WTC11 (cell line): Measurements from ENCODE around the gene KIRREL3.

Source experiments
- CREB1 ChIP-seq: sonication (generic); formaldehyde crosslinking; IDR thresholded peaks from 2 replicates; pipeline ENCODE4 v1.8.0; 2023; ENCODE audit warnings: mild to moderate bottlenecking, missing genetic modification reagents
- ESRRA ChIP-seq: sonication (generic); formaldehyde crosslinking; IDR thresholded peaks from 2 replicates; pipeline ENCODE4 v1.8.1; 2022; ENCODE audit warnings: mild to moderate bottlenecking, missing genetic modification reagents, borderline replicate concordance
- NR2C2 ChIP-seq: sonication (generic); formaldehyde crosslinking; IDR thresholded peaks from 2 replicates; pipeline ENCODE4 v1.8.0; 2022; ENCODE audit warnings: mild to moderate bottlenecking, missing genetic modification reagents
- NR3C1 ChIP-seq: sonication (generic); formaldehyde crosslinking; conservative IDR thresholded peaks from 2 replicates; pipeline ENCODE4 v1.8.1; 2023; ENCODE audit warnings: low read depth, mild to moderate bottlenecking, missing genetic modification reagents
- SP1 ChIP-seq: sonication (generic); formaldehyde crosslinking; conservative IDR thresholded peaks from 2 replicates; pipeline ENCODE4 v1.8.1; 2022; ENCODE audit warnings: missing genetic modification reagents
- STAT6 ChIP-seq: sonication (generic); formaldehyde crosslinking; conservative IDR thresholded peaks from 2 replicates; pipeline ENCODE4 v1.8.1; 2023; ENCODE audit warnings: mild to moderate bottlenecking, low read depth, missing genetic modification reagents, moderate library complexity
- TEAD1 ChIP-seq: sonication (generic); formaldehyde crosslinking; IDR thresholded peaks from 2 replicates; pipeline ENCODE4 v1.8.0; 2022; ENCODE audit warnings: mild to moderate bottlenecking, missing genetic modification reagents
- ZBTB43 ChIP-seq: sonication (generic); formaldehyde crosslinking; IDR thresholded peaks from 2 replicates; pipeline ENCODE4 v1.8.1; 2023; ENCODE audit warnings: mild to moderate bottlenecking, missing genetic modification reagents
- ZNF317 ChIP-seq: sonication (generic); formaldehyde crosslinking; IDR thresholded peaks from 2 replicates; pipeline ENCODE4 v1.8.1; 2023; ENCODE audit warnings: low read depth, mild to moderate bottlenecking, moderate library complexity, missing genetic modification reagents, borderline replicate concordance
- ZNF396 ChIP-seq: fragments of 250-450 bp; sonication (Bioruptor Pico); IDR thresholded peaks from 2 replicates; pipeline ENCODE4 v1.8.0; 2021; ENCODE audit warnings: mild to moderate bottlenecking, moderate library complexity, borderline replicate concordance
- TF ChIP-seq, protein P1 (sequence below): fragments of 200-600 bp; IDR thresholded peaks from 2 replicates; pipeline ENCODE4 v1.8.0; 2022; ENCODE audit warnings: antibody characterized with exemption
- TF ChIP-seq, protein P2 (sequence below): sonication (generic); formaldehyde crosslinking; IDR thresholded peaks from 2 replicates; pipeline ENCODE4 v1.8.1; 2023; ENCODE audit warnings: mild to moderate bottlenecking, moderate library complexity, missing genetic modification reagents
- TF ChIP-seq, protein P3 (sequence below): sonication (generic); formaldehyde crosslinking; IDR thresholded peaks from 2 replicates; pipeline ENCODE4 v1.8.0; 2022; ENCODE audit warnings: mild to moderate bottlenecking, missing genetic modification reagents

GRCh38 chr11:126840975-126841374 lies 159.6 kb downstream of the KIRREL3 start:
- TF ChIP-seq, protein P1, sequence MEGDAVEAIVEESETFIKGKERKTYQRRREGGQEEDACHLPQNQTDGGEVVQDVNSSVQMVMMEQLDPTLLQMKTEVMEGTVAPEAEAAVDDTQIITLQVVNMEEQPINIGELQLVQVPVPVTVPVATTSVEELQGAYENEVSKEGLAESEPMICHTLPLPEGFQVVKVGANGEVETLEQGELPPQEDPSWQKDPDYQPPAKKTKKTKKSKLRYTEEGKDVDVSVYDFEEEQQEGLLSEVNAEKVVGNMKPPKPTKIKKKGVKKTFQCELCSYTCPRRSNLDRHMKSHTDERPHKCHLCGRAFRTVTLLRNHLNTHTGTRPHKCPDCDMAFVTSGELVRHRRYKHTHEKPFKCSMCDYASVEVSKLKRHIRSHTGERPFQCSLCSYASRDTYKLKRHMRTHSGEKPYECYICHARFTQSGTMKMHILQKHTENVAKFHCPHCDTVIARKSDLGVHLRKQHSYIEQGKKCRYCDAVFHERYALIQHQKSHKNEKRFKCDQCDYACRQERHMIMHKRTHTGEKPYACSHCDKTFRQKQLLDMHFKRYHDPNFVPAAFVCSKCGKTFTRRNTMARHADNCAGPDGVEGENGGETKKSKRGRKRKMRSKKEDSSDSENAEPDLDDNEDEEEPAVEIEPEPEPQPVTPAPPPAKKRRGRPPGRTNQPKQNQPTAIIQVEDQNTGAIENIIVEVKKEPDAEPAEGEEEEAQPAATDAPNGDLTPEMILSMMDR, result no peak
- TF ChIP-seq STAT6 (no peak), NR2C2 (CRISPR knock-in tag) (no peak), SP1 (no peak), TEAD1 (CRISPR knock-in tag) (no peak), ZBTB43 (CRISPR knock-in tag) (no peak), ZNF396 (CRISPR knock-in tag) (no peak), ZNF317 (CRISPR knock-in tag) (no peak), CREB1 (no peak), ESRRA (CRISPR knock-in tag) (no peak), NR3C1 (CRISPR knock-in tag) (no peak)
- TF ChIP-seq, protein P2, sequence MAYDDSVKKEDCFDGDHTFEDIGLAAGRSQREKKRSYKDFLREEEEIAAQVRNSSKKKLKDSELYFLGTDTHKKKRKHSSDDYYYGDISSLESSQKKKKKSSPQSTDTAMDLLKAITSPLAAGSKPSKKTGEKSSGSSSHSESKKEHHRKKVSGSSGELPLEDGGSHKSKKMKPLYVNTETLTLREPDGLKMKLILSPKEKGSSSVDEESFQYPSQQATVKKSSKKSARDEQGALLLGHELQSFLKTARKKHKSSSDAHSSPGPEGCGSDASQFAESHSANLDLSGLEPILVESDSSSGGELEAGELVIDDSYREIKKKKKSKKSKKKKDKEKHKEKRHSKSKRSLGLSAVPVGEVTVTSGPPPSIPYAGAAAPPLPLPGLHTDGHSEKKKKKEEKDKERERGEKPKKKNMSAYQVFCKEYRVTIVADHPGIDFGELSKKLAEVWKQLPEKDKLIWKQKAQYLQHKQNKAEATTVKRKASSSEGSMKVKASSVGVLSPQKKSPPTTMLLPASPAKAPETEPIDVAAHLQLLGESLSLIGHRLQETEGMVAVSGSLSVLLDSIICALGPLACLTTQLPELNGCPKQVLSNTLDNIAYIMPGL (CRISPR knock-in tag), result no peak
- TF ChIP-seq, protein P3, sequence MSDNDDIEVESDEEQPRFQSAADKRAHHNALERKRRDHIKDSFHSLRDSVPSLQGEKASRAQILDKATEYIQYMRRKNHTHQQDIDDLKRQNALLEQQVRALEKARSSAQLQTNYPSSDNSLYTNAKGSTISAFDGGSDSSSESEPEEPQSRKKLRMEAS (CRISPR knock-in tag), result no peak
